Epidermal melanocyte (primary cell): ENCODE data around the gene ABCD1.
A peak's percentile ranks its signal among the peaks of the same experiment; 100 is the strongest.
"Not testable (repeated sequence)": the region's sequence is repeated elsewhere in the genome, so short reads cannot be mapped to it uniquely, and the experiment has no call there.

Source experiments
- DNase-seq: peaks from one replicate; pipeline ENCODE4 v3.0.0; 2011; ENCODE audit warnings: low spot score; ENCODE audit not compliant: insufficient read length

ABCD1 gene

GRCh38 chrX:153694256-153694655, 30.4 kb upstream of the ABCD1 start:
- not testable (repeated sequence) for DNase-seq

- DNase-seq, result no peak
Measured at GRCh38 chrX:153694687-153695270, 29.9 kb upstream of the ABCD1 start.

- DNase-seq, result no peak
Measured at GRCh38 chrX:153696100-153696499, 28.6 kb upstream of the ABCD1 start.

- not testable (repeated sequence) for DNase-seq
Measured at GRCh38 chrX:153696538-153696937, 28.1 kb upstream of the ABCD1 start.

- DNase-seq, result not testable (repeated sequence)
Measured at GRCh38 chrX:153696986-153697722, 27.5 kb upstream of the ABCD1 start.

GRCh38 chrX:153697924-153698865, 26.5 kb upstream of the ABCD1 start:
- DNase-seq, result no peak

- DNase-seq, result not testable (repeated sequence)
Measured at GRCh38 chrX:153699210-153699783, 25.4 kb upstream of the ABCD1 start.

GRCh38 chrX:153699784-153700371, 24.8 kb upstream of the ABCD1 start:
- not testable (repeated sequence) for DNase-seq

GRCh38 chrX:153700376-153700945, 24.2 kb upstream of the ABCD1 start:
- no peak for DNase-seq

- no peak for DNase-seq
Measured at GRCh38 chrX:153700967-153701366, 23.7 kb upstream of the ABCD1 start.

- DNase-seq, result no peak
Measured at GRCh38 chrX:153701706-153702105, 22.9 kb upstream of the ABCD1 start.

GRCh38 chrX:153702336-153703035, 22.2 kb upstream of the ABCD1 start:
- no peak for DNase-seq

GRCh38 chrX:153703036-153703370, 21.7 kb upstream of the ABCD1 start:
- no peak for DNase-seq

- DNase-seq, result no peak
Measured at GRCh38 chrX:153704021-153704526, 20.6 kb upstream of the ABCD1 start.

GRCh38 chrX:153704631-153705402, 19.8 kb upstream of the ABCD1 start:
- DNase-seq, result not testable (repeated sequence)

- DNase-seq, result not testable (repeated sequence)
Measured at GRCh38 chrX:153705403-153706060, 19.1 kb upstream of the ABCD1 start.

GRCh38 chrX:153706799-153707198, 17.9 kb upstream of the ABCD1 start:
- DNase-seq, result no peak

GRCh38 chrX:153707406-153707805, 17.2 kb upstream of the ABCD1 start:
- no peak for DNase-seq

GRCh38 chrX:153708415-153708814, 16.2 kb upstream of the ABCD1 start:
- peak; percentile 57 for DNase-seq
